Fibroblast of skin of left quadriceps (primary cell): ENCODE data around the gene NFIA.

Experiments used
- DNase-seq, 2 experiments: peaks; one replicate each; pipeline ENCODE4 v3.0.0-alpha.2; 2013; ENCODE audit warnings: low read depth in 2 of 2

NFIA gene

DNA sequence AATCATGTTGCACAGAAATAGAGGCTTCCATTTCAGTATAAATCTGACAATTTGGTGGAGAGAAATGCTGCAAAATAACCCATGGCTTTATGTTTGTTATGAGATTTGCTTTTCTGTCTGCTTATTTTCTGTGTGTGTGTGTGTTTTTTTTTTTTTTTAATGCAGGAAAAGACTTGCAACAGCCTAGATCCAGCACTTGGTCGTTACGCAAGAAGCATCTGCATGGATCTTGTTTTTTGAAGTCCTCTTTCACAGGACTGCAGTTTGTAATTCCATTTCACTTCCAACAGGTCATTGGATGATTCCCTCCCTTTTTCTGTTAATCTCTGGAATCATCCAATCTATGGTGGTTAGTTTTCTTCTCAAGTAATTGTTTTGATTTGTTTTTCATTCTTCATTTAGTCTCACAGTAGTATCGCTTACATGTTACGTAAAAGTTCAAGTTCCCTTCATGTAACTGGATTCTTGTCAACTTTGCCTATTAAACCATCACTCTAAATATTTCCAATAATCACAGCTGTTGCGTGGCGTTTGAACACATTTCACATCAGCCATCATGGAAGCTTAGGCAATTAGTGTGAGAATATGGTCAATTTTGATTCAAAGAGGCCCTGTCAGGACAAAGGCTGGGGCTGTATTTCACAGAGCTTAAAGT, 312.9 kb downstream of the NFIA start:
- no peak for DNase-seq

DNA sequence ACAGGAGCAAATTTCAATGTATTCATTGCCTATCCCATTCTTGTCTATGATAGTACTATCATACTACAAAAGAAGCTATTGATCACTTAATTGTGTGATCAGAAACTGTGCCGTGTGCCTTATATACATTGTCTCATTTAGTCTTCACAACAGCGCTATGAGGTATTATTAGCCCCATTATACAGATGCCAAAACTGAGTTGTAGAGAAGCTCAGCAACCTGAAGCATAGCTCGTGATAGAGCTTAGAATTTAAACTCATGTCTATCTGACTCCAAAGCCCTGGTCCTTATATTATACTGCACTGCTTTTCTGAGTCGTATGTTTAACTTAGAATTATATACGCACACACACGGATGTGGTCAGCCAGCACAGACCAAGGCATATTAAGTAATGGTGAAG, 315.1 kb downstream of the NFIA start:
- DNase-seq: no peak

DNA sequence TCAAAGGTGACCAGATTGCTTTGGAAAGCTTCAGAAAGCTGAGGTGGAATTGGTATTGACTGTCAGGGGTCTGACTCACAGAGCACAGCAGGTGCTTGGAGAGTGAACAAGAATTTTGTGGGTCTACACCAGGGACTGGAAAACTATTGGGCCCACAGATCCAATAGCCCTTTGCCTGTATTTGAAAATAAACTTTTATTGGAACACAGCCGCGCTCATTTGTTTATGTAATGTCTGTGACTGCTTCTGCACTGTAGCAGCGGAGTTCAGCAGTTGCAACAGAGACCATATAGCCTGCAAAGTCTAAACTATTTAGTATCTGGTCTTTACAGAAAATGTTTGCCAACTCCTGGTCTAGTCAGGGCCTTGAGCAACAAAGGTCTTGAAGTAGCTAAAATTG, 315.6 kb downstream of the NFIA start:
- no peak for DNase-seq

DNA sequence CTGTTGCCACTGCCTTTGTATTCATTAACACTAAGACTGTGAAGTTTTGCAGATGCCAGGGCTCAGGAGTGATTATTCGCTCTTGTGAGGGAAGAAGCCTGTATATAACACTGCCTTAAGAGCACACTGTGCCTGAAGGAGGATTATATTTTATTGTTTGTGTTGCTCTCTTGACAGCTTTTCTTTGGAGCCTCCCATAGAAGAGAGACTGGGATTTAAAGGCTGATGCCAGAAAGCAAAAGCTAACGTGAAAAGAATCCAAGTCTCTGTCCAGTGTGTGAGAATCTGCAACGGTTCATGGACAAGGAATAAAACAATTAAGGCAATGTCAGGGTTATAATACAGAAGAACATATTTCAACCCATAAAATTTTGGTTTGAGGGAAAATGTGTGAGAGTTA, 316.8 kb downstream of the NFIA start:
- DNase-seq: no peak

- DNase-seq: no peak
Measured at GRCh38 chr1:61400131-61400770, 317.9 kb downstream of the NFIA start.

- no peak for DNase-seq
Measured at GRCh38 chr1:61400997-61401396, 318.6 kb downstream of the NFIA start.

GRCh38 chr1:61403679-61404596, 321.6 kb downstream of the NFIA start:
- no peak for DNase-seq

- no peak for DNase-seq
Measured at GRCh38 chr1:61404597-61405376, 322.4 kb downstream of the NFIA start.

GRCh38 chr1:61406467-61406866, 324.1 kb downstream of the NFIA start:
- DNase-seq: no peak

GRCh38 chr1:61412601-61413000, 330.2 kb downstream of the NFIA start:
- no peak for DNase-seq

DNA sequence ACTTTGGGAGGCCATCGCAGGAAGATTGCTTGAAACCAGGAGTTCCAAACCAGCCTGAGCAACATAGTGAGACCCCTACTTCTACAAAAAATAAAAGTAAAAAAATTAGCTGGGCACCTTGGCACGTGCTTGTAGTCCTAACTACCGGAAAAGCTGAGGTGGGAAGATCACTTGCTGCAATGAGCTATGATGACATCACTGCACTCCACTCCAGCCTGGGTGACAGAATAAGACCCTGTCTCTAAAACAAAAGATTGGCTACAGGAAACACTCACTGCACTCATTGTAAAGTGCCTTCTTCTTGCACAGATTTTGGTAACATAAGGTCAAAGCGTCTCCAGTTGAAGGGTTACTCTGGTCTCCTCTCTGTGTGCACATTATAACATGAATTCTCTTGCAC, 336.8 kb downstream of the NFIA start:
- no peak for DNase-seq

GRCh38 chr1:61419657-61420056, 337.3 kb downstream of the NFIA start:
- no peak for DNase-seq

DNA sequence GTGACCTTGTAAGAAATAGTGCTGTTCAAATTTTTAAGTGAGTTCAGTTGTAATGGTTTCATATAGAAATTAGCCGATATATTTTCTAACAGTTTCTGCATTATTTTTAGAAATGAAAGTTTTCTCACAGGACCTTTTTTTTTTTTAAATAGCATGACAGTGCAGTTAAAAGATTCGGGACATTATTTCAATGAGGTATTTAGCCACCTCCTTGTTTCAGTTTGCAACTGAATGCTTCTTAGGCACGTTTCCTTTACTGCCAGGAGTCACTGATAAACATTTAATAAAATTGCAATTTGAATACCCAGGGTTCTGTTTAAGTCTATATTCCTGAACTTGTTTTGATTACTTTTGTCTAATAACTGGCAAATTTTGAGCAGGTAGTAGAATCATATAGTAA, 337.9 kb downstream of the NFIA start:
- DNase-seq: no peak

DNA sequence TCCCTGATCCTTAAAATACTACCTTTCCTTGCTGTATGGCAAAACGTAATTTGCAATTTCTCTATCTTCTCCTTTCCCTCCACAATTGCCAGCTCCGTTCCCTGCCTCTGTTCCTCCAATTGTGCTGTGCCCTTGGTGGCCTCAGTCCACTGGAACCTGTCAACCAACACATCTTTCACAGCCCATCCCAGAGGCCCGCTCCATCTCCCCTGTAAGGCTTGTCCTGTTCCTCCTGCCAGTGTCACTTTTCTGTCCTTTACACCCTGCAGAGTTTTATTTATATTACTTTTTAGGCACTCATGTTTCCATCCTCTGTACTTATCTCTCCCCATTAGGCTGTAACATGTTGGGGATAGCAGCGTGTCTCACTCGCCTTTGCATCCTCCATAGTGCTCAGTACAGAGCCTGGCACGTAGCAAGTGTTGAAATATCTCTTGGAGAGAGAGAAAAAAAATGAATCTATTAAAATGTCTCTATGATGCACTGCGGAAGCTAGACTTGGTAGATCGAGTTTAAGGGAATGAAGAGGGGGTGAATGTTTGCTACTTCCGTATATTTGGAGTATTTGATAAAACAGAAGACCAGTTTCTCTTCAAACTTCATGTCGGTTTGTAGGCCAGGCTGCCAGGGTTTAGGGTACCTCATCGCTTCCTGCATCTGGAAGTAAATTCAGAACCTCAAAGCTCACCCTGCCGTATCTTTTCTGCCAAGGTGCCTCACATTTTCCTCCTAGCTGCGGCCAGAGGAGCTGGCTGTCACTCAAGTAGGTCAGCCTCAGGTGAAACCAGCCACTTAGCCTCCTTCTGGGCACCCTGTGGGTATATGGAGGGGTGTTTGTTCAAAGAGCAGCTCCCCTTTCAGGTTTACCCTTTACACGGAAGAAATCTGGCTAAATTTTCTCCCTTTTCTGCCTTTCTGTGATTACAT, 338.8 kb downstream of the NFIA start:
- DNase-seq: no peak

DNA sequence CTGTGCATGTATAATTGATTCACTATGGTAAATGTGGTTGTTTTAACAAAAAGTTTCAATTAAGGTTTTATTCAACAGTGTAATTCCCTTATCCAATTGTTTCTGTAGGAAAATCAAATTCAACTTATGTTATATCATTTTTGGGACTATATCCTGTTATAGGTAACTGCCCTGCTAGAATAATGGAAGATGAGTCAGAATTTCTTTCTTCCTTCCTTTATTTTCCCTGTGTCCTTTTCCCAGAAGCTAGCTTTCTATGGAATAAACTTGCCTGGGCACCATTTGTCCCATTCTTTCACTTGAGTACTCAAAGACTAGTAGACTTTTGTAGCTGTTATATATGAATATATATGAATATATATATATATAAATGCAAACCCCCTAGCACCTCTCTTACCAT, 341.3 kb downstream of the NFIA start:
- no peak for DNase-seq

- DNase-seq: no peak
Measured at GRCh38 chr1:61424382-61424781, 342.0 kb downstream of the NFIA start.

- no peak for DNase-seq
Measured at GRCh38 chr1:61425040-61425439, 342.7 kb downstream of the NFIA start.

DNA sequence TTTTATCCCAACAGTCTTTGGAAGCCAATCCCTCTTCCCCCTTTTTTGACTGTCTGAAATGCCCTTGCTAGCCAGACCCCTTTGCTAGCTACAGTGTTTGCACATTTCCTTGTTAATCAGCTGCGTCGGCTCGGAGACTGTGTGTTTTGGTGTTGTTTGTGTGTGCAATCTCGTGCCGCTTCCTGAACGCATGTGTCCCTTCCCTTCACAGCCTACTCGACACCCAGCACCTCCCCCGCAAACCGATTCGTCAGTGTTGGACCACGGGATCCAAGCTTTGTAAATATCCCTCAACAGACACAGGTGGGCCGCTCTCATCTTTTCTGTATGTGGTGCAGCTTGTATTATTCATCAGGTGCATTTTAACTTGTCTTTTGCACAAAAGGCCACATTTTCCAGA, 343.9 kb downstream of the NFIA start:
- DNase-seq: no peak

DNA sequence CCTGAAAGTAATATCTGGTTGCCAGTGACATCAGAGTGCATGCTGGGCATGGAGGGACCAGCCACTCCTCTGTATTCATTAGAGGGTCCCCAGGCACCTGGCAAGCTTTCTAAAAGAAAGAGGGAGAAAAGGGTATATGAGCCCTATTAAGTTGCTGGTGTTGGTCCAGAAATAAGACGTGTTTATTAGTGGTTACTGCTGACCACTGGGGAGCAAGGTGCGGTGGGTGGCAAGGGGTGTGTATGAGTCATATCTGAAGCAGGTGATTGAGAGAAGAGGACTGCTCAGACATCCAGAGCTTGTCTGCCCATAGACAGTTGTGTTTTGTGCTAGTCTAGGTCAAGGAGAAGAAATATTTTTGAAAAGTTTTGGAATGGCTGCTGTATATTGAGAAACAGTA, 344.5 kb downstream of the NFIA start:
- DNase-seq: no peak

DNA sequence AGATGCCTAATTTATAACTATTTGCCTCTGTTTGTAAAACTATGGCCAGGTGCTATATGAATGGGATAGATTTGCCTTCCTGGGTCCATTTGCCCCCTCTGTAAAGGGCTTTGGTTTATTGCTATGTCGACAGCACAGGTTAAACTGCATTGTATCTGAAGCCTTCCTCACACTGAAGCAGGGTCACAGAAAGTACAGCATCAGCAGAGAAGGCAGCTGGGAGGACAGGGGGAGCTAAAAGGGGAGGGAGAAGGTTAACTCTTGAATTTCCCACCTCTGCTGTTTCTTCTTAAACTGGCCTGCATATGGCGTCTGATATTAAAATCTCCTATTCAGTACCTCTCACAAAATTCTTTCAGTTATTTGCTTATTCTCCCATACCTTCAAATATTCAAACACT, 345.1 kb downstream of the NFIA start:
- DNase-seq: no peak

DNA sequence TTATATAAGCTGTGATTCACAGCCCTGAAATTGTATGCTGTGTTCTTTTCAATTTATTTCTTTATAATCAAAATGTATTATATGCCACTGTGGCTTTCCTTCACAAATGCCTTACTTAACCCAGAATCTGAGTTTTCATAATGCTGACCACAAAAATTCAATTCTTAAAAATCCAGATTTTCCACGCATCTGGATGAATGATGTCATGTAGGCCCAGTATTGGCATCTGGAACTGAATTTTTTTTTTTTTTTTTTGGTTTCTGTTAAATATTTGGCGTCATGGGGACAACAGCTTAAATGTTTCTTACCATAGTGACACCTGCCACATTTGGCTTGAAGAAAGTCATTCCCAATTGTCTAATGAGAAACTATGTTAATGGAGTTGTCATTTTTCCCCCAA, 345.8 kb downstream of the NFIA start:
- DNase-seq: no peak
